K562 (cell line): ENCODE data around the gene STK11. TPM values are rescaled to one million over a fixed set of nuclear protein-coding genes. Genes with fewer than 3 reads are reported as not detected.

Experiments used
- CBFA2T2 ChIP-seq: fragments of 450-650 bp; conservative IDR thresholded peaks from 2 replicates; pipeline ENCODE4 v1.6.1; 2017; ENCODE audit warnings: mild to moderate bottlenecking
- CHD4 ChIP-seq: fragments of 200-600 bp; sonication (generic); IDR thresholded peaks from 3 replicates; pipeline ENCODE4 v1.6.1; 2012; ENCODE audit warnings: low read depth, mild to moderate bottlenecking, mixed read lengths, low read length, inconsistent platforms; ENCODE audit not compliant: insufficient read depth, insufficient replicate concordance, poor library complexity, severe bottlenecking
- FOXP1 ChIP-seq: sonication (generic); formaldehyde crosslinking; IDR thresholded peaks from 2 replicates; pipeline ENCODE4 v1.8.0; 2022; ENCODE audit warnings: mild to moderate bottlenecking, missing genetic modification reagents
- IFI16 ChIP-seq: fragments of 250-450 bp; sonication (Bioruptor Pico); IDR thresholded peaks from 2 replicates; pipeline ENCODE4 v2.1.2; 2022; ENCODE audit warnings: mild to moderate bottlenecking, inconsistent platforms
- MIER1 ChIP-seq: fragments of 450-650 bp; IDR thresholded peaks from 2 replicates; pipeline ENCODE4 v1.6.1; 2016; ENCODE audit warnings: antibody characterized with exemption, mild to moderate bottlenecking, low read depth
- NEUROD1 ChIP-seq: fragments of 150-350 bp; IDR thresholded peaks from 2 replicates; pipeline ENCODE4 v1.6.1; 2014; ENCODE audit warnings: borderline replicate concordance, low read length, low read depth; ENCODE audit not compliant: partially characterized antibody
- RFX7 ChIP-seq: fragments of 250-450 bp; sonication (Bioruptor Pico); IDR thresholded peaks from 2 replicates; pipeline ENCODE4 v1.5.1; 2021; ENCODE audit warnings: mild to moderate bottlenecking
- SLC30A9 ChIP-seq: fragments of 250-450 bp; sonication (Bioruptor Pico); IDR thresholded peaks from 2 replicates; pipeline ENCODE4 v1.8.0; 2022; ENCODE audit warnings: mild to moderate bottlenecking, moderate library complexity
- TCF7 ChIP-seq: sonication (generic); IDR thresholded peaks from 2 replicates; pipeline ENCODE4 v1.6.1; 2016; ENCODE audit warnings: antibody characterized with exemption, borderline replicate concordance
- VEZF1 ChIP-seq: fragments of 200-800 bp; sonication (Bioruptor generic); IDR thresholded peaks from 2 replicates; pipeline ENCODE4 v1.6.1; 2017; ENCODE audit warnings: missing genetic modification characterization, missing compliant biosample characterization
- ZNF561 ChIP-seq: fragments of 450-650 bp; formaldehyde crosslinking; conservative IDR thresholded peaks from 2 replicates; pipeline ENCODE4 v1.4.0; 2020; ENCODE audit warnings: mild to moderate bottlenecking, moderate library complexity
- polyA plus RNA-seq, 8 experiments: library from polyadenylated mRNA; depleted of rRNA in 4 of 8; stranded (reverse) in 5 of 8; unstranded in 3 of 8; fragments of >200 nt; fragmentation: Nextera tagmentation in 2 of 8; fragmentation: Illumina TruSeq in 1 of 8; extraction: Ambion mirVana in 2 of 8; extraction: Trizol in 1 of 8; gene quantifications; 2 replicates each; pipeline versions ENCODE4 v1.2.1 to v1.2.3, GENCODE V29; 2011 to 2014; ENCODE audit warnings: inconsistent platforms in 1 of 8, missing spikeins in 1 of 8
- total RNA-seq, 7 experiments: library from RNA; depleted of rRNA in 6 of 7; stranded (reverse); fragments of >200 nt in 6 of 7; fragmentation: Illumina TruSeq in 2 of 7; extraction: Trizol in 2 of 7; gene quantifications; 2 replicates each; pipeline versions ENCODE4 v1.2.1 to v1.2.3, GENCODE V29; 2011 to 2021; ENCODE audit warnings: low replicate concordance in 1 of 7
- TF ChIP-seq, protein P1 (sequence below): fragments of 200-800 bp; sonication (Bioruptor generic); IDR thresholded peaks from 2 replicates; pipeline ENCODE4 v1.6.1; 2016; ENCODE audit warnings: missing genetic modification characterization, missing compliant biosample characterization
- TF ChIP-seq, protein P2 (sequence below): fragments of 250-450 bp; sonication (Bioruptor Pico); IDR thresholded peaks from 2 replicates; pipeline ENCODE4 v1.8.0; 2021; ENCODE audit warnings: mild to moderate bottlenecking, moderate library complexity
- TF ChIP-seq, protein P3 (sequence below): fragments of 450-650 bp; formaldehyde crosslinking; IDR thresholded peaks from 2 replicates; pipeline ENCODE4 v1.4.0; 2020; ENCODE audit warnings: mild to moderate bottlenecking, mixed read lengths

STK11 gene
- total and polyA plus RNA-seq, 9 of the 15 experiments (the other 6 are each of a cell fraction or from before 2014, with no cell fraction given), result 0.15 to 96.5 (median 31.7) TPM

GRCh38 chr19:1253514-1254080, 48.0 kb downstream of the STK11 start (continued):
- TF ChIP-seq, protein P1, sequence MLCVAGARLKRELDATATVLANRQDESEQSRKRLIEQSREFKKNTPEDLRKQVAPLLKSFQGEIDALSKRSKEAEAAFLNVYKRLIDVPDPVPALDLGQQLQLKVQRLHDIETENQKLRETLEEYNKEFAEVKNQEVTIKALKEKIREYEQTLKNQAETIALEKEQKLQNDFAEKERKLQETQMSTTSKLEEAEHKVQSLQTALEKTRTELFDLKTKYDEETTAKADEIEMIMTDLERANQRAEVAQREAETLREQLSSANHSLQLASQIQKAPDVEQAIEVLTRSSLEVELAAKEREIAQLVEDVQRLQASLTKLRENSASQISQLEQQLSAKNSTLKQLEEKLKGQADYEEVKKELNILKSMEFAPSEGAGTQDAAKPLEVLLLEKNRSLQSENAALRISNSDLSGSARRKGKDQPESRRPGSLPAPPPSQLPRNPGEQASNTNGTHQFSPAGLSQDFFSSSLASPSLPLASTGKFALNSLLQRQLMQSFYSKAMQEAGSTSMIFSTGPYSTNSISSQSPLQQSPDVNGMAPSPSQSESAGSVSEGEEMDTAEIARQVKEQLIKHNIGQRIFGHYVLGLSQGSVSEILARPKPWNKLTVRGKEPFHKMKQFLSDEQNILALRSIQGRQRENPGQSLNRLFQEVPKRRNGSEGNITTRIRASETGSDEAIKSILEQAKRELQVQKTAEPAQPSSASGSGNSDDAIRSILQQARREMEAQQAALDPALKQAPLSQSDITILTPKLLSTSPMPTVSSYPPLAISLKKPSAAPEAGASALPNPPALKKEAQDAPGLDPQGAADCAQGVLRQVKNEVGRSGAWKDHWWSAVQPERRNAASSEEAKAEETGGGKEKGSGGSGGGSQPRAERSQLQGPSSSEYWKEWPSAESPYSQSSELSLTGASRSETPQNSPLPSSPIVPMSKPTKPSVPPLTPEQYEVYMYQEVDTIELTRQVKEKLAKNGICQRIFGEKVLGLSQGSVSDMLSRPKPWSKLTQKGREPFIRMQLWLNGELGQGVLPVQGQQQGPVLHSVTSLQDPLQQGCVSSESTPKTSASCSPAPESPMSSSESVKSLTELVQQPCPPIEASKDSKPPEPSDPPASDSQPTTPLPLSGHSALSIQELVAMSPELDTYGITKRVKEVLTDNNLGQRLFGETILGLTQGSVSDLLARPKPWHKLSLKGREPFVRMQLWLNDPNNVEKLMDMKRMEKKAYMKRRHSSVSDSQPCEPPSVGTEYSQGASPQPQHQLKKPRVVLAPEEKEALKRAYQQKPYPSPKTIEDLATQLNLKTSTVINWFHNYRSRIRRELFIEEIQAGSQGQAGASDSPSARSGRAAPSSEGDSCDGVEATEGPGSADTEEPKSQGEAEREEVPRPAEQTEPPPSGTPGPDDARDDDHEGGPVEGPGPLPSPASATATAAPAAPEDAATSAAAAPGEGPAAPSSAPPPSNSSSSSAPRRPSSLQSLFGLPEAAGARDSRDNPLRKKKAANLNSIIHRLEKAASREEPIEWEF (CRISPR knock-in tag), result no peak
- TF ChIP-seq FOXP1 (CRISPR knock-in tag) (no peak), CHD4 (no peak), RFX7 (no peak), IFI16 (CRISPR knock-in tag) (no peak), SLC30A9 (CRISPR knock-in tag) (no peak), CBFA2T2 (no peak), NEUROD1 (no peak), VEZF1 (peak; percentile 76), ZNF561 (no peak), MIER1 (no peak), TCF7 (no peak)
- TF ChIP-seq, protein P2, sequence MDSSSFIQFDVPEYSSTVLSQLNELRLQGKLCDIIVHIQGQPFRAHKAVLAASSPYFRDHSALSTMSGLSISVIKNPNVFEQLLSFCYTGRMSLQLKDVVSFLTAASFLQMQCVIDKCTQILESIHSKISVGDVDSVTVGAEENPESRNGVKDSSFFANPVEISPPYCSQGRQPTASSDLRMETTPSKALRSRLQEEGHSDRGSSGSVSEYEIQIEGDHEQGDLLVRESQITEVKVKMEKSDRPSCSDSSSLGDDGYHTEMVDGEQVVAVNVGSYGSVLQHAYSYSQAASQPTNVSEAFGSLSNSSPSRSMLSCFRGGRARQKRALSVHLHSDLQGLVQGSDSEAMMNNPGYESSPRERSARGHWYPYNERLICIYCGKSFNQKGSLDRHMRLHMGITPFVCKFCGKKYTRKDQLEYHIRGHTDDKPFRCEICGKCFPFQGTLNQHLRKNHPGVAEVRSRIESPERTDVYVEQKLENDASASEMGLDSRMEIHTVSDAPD (CRISPR knock-in tag), result no peak
- TF ChIP-seq, protein P3, sequence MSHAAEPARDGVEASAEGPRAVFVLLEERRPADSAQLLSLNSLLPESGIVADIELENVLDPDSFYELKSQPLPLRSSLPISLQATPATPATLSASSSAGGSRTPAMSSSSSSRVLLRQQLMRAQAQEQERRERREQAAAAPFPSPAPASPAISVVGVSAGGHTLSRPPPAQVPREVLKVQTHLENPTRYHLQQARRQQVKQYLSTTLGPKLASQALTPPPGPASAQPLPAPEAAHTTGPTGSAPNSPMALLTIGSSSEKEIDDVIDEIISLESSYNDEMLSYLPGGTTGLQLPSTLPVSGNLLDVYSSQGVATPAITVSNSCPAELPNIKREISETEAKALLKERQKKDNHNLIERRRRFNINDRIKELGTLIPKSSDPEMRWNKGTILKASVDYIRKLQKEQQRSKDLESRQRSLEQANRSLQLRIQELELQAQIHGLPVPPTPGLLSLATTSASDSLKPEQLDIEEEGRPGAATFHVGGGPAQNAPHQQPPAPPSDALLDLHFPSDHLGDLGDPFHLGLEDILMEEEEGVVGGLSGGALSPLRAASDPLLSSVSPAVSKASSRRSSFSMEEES (CRISPR knock-in tag), result no peak
